HCT116 (cell line): ENCODE results near the gene FSCN2.

Experiments used
- CEBPB ChIP-seq: IDR thresholded peaks from 2 replicates; pipeline ENCODE4 v1.6.1; 2012; ENCODE audit warnings: low read depth
- ELF1 ChIP-seq: IDR thresholded peaks from 2 replicates; pipeline ENCODE4 v1.6.1; 2012; ENCODE audit warnings: low read depth, borderline replicate concordance
- EZH2 ChIP-seq: fragments of 200-600 bp; sonication (generic); IDR thresholded peaks from 2 replicates; pipeline ENCODE4 v1.6.1; 2017; ENCODE audit warnings: antibody characterized with exemption, mixed run types
- EZH2phosphoT487 ChIP-seq: fragments of 200-600 bp; IDR thresholded peaks from 2 replicates; pipeline ENCODE4 v1.6.1; 2018; ENCODE audit warnings: antibody characterized with exemption, borderline replicate concordance
- JUND ChIP-seq: IDR thresholded peaks from 2 replicates; pipeline ENCODE4 v1.6.1; 2012
- POLR2A ChIP-seq: IDR thresholded peaks from 2 replicates; pipeline ENCODE4 v1.7.0; 2011; ENCODE audit warnings: borderline replicate concordance; ENCODE audit not compliant: insufficient read depth, insufficient read length; ENCODE audit errors: extremely low read depth
- POLR2AphosphoS5 ChIP-seq: IDR thresholded peaks from 2 replicates; pipeline ENCODE4 v1.6.1; 2011; ENCODE audit warnings: mild to moderate bottlenecking, low read depth, low read length, moderate library complexity
- ZNF274 ChIP-seq: fragments of 200-500 bp; sonication (Bioruptor generic); IDR thresholded peaks from 2 replicates; pipeline ENCODE4 v1.6.1; 2014; ENCODE audit warnings: mild to moderate bottlenecking, low read depth, low read length, inconsistent platforms
- TF ChIP-seq, protein P1 (sequence below), 3 experiments: fragments of 200-600 bp in 1 of 3; sonication (generic) in 1 of 3; IDR thresholded peaks in 2 of 3; conservative IDR thresholded peaks in 1 of 3; 2 replicates each; pipeline ENCODE4 v1.5.1; 2012 to 2017; ENCODE audit warnings: low read depth in 2 of 3, low read length in 2 of 3, antibody characterized with exemption in 1 of 3, borderline replicate concordance in 1 of 3, control low read depth in 1 of 3, mild to moderate bottlenecking in 1 of 3, mixed read lengths in 1 of 3, mixed run types in 1 of 3, moderate library complexity in 1 of 3; ENCODE audit not compliant: insufficient read depth in 1 of 3
- TF ChIP-seq, protein P2 (sequence below): IDR thresholded peaks from 2 replicates; pipeline ENCODE4 v1.6.1; 2011; ENCODE audit warnings: mild to moderate bottlenecking, low read length, moderate library complexity; ENCODE audit not compliant: insufficient replicate concordance; ENCODE audit errors: extremely low read depth
- TF ChIP-seq, protein P3 (sequence below): IDR thresholded peaks from 2 replicates; pipeline ENCODE4 v1.6.1; 2012; ENCODE audit warnings: low read depth
- TF ChIP-seq, protein P4 (sequence below): IDR thresholded peaks from 2 replicates; pipeline ENCODE4 v1.6.1; 2012

DNA sequence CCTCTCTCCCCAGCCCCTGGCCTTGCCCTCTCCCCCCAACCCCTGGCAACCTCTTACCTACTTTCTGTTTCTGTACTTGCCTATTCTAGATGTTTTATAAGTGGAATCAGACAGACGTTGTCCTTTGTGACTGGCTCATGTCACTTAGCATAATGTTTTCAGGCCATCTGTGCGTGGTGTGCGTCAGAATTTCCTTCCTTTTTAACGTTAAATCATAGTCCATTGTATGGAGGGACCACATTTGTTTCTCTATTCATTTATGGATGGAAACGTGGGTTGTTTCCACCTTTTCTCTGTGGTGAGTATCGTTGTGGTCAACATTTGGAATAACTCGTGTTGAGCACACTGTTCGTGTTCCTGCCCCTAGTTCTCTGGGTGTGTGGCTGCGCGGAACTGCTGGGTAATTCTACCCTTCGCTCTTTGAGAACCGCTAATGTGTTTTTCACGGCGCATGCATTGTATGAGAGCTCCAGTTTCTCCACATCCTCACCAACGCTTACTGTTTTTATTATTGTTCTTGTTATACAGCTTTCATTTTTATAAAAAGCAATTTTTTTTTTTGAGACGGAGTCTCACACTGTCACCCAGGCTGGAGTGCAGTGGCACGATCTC lies 41.9 kb upstream of the FSCN2 start:
- TF ChIP-seq, protein P1, sequence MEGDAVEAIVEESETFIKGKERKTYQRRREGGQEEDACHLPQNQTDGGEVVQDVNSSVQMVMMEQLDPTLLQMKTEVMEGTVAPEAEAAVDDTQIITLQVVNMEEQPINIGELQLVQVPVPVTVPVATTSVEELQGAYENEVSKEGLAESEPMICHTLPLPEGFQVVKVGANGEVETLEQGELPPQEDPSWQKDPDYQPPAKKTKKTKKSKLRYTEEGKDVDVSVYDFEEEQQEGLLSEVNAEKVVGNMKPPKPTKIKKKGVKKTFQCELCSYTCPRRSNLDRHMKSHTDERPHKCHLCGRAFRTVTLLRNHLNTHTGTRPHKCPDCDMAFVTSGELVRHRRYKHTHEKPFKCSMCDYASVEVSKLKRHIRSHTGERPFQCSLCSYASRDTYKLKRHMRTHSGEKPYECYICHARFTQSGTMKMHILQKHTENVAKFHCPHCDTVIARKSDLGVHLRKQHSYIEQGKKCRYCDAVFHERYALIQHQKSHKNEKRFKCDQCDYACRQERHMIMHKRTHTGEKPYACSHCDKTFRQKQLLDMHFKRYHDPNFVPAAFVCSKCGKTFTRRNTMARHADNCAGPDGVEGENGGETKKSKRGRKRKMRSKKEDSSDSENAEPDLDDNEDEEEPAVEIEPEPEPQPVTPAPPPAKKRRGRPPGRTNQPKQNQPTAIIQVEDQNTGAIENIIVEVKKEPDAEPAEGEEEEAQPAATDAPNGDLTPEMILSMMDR (IDR thresholded peaks at IDR 0.05 in 2 of 3, conservative IDR thresholded peaks at IDR 0.05 in 1 of 3; ENCODE audit: borderline replicate concordance in 1 of 3, insufficient read depth in 1 of 3, low read depth in 2 of 3, low read length in 2 of 3): no peak
- TF ChIP-seq, protein P2, sequence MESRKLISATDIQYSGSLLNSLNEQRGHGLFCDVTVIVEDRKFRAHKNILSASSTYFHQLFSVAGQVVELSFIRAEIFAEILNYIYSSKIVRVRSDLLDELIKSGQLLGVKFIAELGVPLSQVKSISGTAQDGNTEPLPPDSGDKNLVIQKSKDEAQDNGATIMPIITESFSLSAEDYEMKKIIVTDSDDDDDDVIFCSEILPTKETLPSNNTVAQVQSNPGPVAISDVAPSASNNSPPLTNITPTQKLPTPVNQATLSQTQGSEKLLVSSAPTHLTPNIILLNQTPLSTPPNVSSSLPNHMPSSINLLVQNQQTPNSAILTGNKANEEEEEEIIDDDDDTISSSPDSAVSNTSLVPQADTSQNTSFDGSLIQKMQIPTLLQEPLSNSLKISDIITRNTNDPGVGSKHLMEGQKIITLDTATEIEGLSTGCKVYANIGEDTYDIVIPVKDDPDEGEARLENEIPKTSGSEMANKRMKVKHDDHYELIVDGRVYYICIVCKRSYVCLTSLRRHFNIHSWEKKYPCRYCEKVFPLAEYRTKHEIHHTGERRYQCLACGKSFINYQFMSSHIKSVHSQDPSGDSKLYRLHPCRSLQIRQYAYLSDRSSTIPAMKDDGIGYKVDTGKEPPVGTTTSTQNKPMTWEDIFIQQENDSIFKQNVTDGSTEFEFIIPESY: no peak
- TF ChIP-seq EZH2phosphoT487: no peak
- no peak for TF ChIP-seq POLR2A
- no peak for TF ChIP-seq JUND
- TF ChIP-seq EZH2: no peak
- no peak for TF ChIP-seq CEBPB
- no peak for TF ChIP-seq ELF1
- TF ChIP-seq, protein P3, sequence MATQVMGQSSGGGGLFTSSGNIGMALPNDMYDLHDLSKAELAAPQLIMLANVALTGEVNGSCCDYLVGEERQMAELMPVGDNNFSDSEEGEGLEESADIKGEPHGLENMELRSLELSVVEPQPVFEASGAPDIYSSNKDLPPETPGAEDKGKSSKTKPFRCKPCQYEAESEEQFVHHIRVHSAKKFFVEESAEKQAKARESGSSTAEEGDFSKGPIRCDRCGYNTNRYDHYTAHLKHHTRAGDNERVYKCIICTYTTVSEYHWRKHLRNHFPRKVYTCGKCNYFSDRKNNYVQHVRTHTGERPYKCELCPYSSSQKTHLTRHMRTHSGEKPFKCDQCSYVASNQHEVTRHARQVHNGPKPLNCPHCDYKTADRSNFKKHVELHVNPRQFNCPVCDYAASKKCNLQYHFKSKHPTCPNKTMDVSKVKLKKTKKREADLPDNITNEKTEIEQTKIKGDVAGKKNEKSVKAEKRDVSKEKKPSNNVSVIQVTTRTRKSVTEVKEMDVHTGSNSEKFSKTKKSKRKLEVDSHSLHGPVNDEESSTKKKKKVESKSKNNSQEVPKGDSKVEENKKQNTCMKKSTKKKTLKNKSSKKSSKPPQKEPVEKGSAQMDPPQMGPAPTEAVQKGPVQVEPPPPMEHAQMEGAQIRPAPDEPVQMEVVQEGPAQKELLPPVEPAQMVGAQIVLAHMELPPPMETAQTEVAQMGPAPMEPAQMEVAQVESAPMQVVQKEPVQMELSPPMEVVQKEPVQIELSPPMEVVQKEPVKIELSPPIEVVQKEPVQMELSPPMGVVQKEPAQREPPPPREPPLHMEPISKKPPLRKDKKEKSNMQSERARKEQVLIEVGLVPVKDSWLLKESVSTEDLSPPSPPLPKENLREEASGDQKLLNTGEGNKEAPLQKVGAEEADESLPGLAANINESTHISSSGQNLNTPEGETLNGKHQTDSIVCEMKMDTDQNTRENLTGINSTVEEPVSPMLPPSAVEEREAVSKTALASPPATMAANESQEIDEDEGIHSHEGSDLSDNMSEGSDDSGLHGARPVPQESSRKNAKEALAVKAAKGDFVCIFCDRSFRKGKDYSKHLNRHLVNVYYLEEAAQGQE: no peak
- TF ChIP-seq ZNF274: no peak
- no peak for TF ChIP-seq POLR2AphosphoS5
- TF ChIP-seq, protein P4, sequence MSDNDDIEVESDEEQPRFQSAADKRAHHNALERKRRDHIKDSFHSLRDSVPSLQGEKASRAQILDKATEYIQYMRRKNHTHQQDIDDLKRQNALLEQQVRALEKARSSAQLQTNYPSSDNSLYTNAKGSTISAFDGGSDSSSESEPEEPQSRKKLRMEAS: no peak
